HUES6 (cell line): ENCODE results near the gene CD58.

Source experiments
- H3K27ac ChIP-seq: 2 replicates; pipeline ENCODE4 v1.7.0; 2013; ENCODE audit warnings: low read depth, mild to moderate bottlenecking, low read length, inconsistent platforms
- H3K27me3 ChIP-seq: 2 replicates; pipeline ENCODE4 v1.6.1; 2013; ENCODE audit warnings: low read length; ENCODE audit not compliant: control insufficient read depth, insufficient read depth
- H3K36me3 ChIP-seq: 2 replicates; pipeline ENCODE4 v1.6.1; 2013; ENCODE audit warnings: low read length; ENCODE audit not compliant: control insufficient read depth, insufficient read depth
- H3K4me1 ChIP-seq: 2 replicates; pipeline ENCODE4 v1.6.1; 2013; ENCODE audit warnings: low read length; ENCODE audit not compliant: control insufficient read depth, insufficient read depth
- H3K4me3 ChIP-seq: 2 replicates; pipeline ENCODE4 v1.5.1; 2013; ENCODE audit warnings: low read depth, low read length
- H3K9ac ChIP-seq: one replicate; pipeline ENCODE4 v1.6.1; 2013; ENCODE audit warnings: mild to moderate bottlenecking, low read length
- H3K9me3 ChIP-seq: 2 replicates; pipeline ENCODE4 v1.6.1; 2013; ENCODE audit warnings: low read depth, low read length; ENCODE audit not compliant: control insufficient read depth, insufficient read depth

CD58 gene

GRCh38 chr1:116537040-116537831 lies 33.6 kb downstream of the CD58 start:
- H3K27me3 ChIP-seq: no peaks in the 10 kb centered on the region
- H3K4me1 ChIP-seq: no peaks in the 10 kb centered on the region
- no peak overlapping the region for H3K4me3 ChIP-seq
- no peak overlapping the region for H3K27ac ChIP-seq
- H3K9me3 ChIP-seq: peaks cover 5% of the 10 kb centered on the region; the same call in 1 of the 2 replicates
- H3K9ac ChIP-seq: no peak overlapping the region
- H3K36me3 ChIP-seq: peaks cover 9% of the 10 kb centered on the region; the same call in 1 of the 2 replicates

GRCh38 chr1:116534014-116534739 lies 36.6 kb downstream of the CD58 start:
- Histone ChIP-seq H3K9me3 (peaks cover 5% of the 10 kb centered on the region; the same call in 1 of the 2 replicates), H3K4me3 (no peak overlapping the region), H3K27me3 (no peaks in the 10 kb centered on the region), H3K4me1 (no peaks in the 10 kb centered on the region), H3K36me3 (peaks cover 9% of the 10 kb centered on the region; the same call in 1 of the 2 replicates), H3K9ac (no peak overlapping the region), H3K27ac (no peak overlapping the region)

GRCh38 chr1:116533429-116533820 lies 37.4 kb downstream of the CD58 start:
- Histone ChIP-seq H3K4me3 (no peak overlapping the region), H3K9ac (no peak overlapping the region), H3K27me3 (no peaks in the 10 kb centered on the region), H3K36me3 (peaks cover 9% of the 10 kb centered on the region; the same call in 1 of the 2 replicates), H3K27ac (no peak overlapping the region), H3K9me3 (peaks cover 5% of the 10 kb centered on the region; the same call in 1 of the 2 replicates), H3K4me1 (no peaks in the 10 kb centered on the region)

GRCh38 chr1:116532671-116533428 lies 38.0 kb downstream of the CD58 start:
- Histone ChIP-seq H3K27me3 (no peaks in the 10 kb centered on the region), H3K9ac (no peak overlapping the region), H3K27ac (no peak overlapping the region), H3K9me3 (peaks cover 5% of the 10 kb centered on the region; the same call in 1 of the 2 replicates), H3K4me3 (no peak overlapping the region), H3K36me3 (peaks cover 9% of the 10 kb centered on the region; the same call in 1 of the 2 replicates), H3K4me1 (no peaks in the 10 kb centered on the region)

GRCh38 chr1:116531917-116532316 lies 38.9 kb downstream of the CD58 start:
- Histone ChIP-seq H3K9ac (no peak overlapping the region), H3K4me1 (no peaks in the 10 kb centered on the region), H3K9me3 (peaks cover 5% of the 10 kb centered on the region; the same call in 1 of the 2 replicates), H3K27me3 (no peaks in the 10 kb centered on the region), H3K27ac (no peak overlapping the region), H3K4me3 (no peak overlapping the region), H3K36me3 (peaks cover 9% of the 10 kb centered on the region; the same call in 1 of the 2 replicates)

GRCh38 chr1:116529681-116530080 lies 41.1 kb downstream of the CD58 start:
- no peak overlapping the region for H3K27ac ChIP-seq
- 0 out of 2 replicates have a peak, but pooled peaks cover 5% of the 10 kb centered on the region for H3K36me3 ChIP-seq
- no peak overlapping the region for H3K4me3 ChIP-seq
- H3K9ac ChIP-seq: no peak overlapping the region
- no peaks in the 10 kb centered on the region for H3K27me3 ChIP-seq
- peaks cover 5% of the 10 kb centered on the region; the same call in 1 of the 2 replicates for H3K9me3 ChIP-seq
- H3K4me1 ChIP-seq: no peaks in the 10 kb centered on the region

GRCh38 chr1:116529199-116529631 lies 41.6 kb downstream of the CD58 start:
- Histone ChIP-seq H3K36me3 (0 out of 2 replicates have a peak, but pooled peaks cover 5% of the 10 kb centered on the region), H3K4me3 (no peak overlapping the region), H3K27ac (no peak overlapping the region), H3K27me3 (no peaks in the 10 kb centered on the region), H3K9ac (no peak overlapping the region), H3K9me3 (peaks cover 4% of the 10 kb centered on the region; the same call in 1 of the 2 replicates), H3K4me1 (no peaks in the 10 kb centered on the region)

GRCh38 chr1:116528329-116529083 lies 42.3 kb downstream of the CD58 start:
- no peak overlapping the region for H3K9ac ChIP-seq
- H3K27me3 ChIP-seq: no peaks in the 10 kb centered on the region
- no peak overlapping the region for H3K27ac ChIP-seq
- H3K9me3 ChIP-seq: no peaks in the 10 kb centered on the region
- H3K4me1 ChIP-seq: no peaks in the 10 kb centered on the region
- H3K4me3 ChIP-seq: no peak overlapping the region
- 0 out of 2 replicates have a peak, but pooled peaks cover 3% of the 10 kb centered on the region for H3K36me3 ChIP-seq

GRCh38 chr1:116525440-116525839 lies 45.4 kb downstream of the CD58 start:
- Histone ChIP-seq H3K27ac (no peak overlapping the region), H3K27me3 (no peaks in the 10 kb centered on the region), H3K36me3 (no peaks in the 10 kb centered on the region), H3K4me1 (no peaks in the 10 kb centered on the region), H3K9ac (no peak overlapping the region), H3K9me3 (no peaks in the 10 kb centered on the region), H3K4me3 (no peak overlapping the region)

- H3K27ac ChIP-seq: no peak overlapping the region
- H3K27me3 ChIP-seq: no peaks in the 10 kb centered on the region
- no peaks in the 10 kb centered on the region for H3K4me1 ChIP-seq
- H3K36me3 ChIP-seq: no peaks in the 10 kb centered on the region
- H3K9ac ChIP-seq: no peak overlapping the region
- no peak overlapping the region for H3K4me3 ChIP-seq
- H3K9me3 ChIP-seq: no peaks in the 10 kb centered on the region
These were observed 49.6 kb downstream of the CD58 start for GRCh38 chr1:116521186-116521585.
